NCI-H2171 treated with DMSO at 0.1 percent for 48 hours (cell line): Measurements from ENCODE around the gene PTGER1.

Experiments
- DNase-seq: peaks from one replicate; lab custom pipeline; 2025; lab: John Stamatoyannopoulos, UW

PTGER1 gene

DNA sequence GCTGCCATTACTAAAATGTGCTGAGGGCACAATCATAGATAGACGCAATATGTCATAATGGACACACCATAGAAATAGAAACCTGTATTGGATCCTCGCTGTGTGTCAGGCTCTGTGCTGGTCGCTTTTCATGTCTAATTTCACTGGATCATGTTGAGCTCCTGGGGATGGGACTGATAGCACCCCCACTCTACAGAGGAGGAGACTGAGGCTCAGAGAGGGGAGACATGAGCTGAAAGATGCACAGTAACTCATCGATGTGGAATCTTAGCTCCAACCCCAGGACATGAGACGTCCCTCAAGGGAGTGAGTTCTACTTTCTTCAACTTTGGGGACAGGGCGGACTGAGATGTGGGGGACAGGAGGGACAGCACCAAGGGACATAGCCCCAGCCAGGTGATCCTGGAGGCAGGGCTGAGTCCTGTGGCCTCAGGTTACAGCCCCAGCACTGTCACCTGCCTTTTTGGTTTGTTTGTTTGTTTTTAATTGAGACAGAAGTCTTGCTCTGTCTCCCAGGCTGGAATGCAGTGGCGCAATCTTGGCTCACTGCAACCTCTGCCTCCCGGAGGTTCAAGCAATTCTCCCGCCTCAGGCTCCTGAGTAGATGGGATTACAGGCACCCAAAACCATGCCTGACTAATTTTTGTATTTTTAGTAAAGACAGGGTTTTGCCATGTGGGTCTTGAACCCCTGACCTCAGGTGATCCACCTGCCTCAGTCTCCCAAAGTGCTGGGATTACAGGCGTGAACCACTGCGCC lies 27.4 kb upstream of the PTGER1 start:
- no peak for DNase-seq

DNA sequence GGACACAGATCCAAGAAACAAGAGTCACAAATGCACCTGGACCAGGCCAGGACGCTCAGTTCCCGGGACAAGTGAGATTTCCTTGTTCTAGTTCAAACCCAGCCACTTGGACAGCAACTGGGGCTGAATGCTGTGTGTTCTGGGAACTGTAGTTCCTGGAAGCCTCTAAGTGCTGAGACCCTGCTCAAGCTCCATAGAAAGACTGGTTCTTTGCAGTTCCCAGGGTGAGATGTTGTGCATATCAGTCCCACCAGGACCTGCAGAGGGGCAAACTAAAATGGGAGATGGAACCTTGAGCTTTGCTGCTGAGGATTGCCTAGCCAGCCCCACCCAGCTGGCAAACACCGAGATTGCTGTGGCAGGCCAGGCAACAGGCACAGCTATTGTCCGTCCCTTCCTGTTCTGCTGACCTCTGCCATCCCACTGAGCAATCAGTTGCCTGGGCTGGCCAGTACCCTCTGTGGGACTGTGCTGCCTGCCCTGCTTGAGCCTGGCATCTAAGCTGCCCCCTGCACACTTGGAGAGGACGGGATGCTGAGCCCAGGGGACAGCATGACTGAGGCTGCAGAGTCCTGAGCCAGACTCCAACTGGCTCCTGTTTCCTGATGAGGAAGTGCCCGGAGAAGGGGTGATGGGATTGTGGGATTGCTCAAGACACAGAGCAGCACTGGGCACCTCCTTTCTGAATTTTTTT lies 22.2 kb upstream of the PTGER1 start:
- no peak for DNase-seq

DNA sequence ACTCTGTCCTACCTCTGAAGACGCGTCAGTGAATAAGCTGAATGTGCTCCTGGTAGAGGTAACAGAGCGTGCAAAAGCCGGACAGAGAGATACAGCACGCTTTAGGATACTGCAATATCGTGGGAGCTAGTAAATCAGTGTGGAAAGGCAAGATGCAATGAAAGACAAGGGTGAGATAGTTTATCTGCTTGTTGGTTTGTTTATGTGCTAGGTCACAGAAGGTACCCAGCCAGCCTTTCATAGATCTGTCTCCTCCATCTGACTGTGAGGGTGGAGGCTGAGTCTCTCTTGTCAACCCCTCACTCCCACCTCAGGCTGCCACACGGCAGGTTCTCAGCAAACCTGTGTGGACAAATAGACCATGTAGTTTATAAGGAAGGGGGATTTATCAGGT lies 21.7 kb upstream of the PTGER1 start:
- DNase-seq: no peak

DNA sequence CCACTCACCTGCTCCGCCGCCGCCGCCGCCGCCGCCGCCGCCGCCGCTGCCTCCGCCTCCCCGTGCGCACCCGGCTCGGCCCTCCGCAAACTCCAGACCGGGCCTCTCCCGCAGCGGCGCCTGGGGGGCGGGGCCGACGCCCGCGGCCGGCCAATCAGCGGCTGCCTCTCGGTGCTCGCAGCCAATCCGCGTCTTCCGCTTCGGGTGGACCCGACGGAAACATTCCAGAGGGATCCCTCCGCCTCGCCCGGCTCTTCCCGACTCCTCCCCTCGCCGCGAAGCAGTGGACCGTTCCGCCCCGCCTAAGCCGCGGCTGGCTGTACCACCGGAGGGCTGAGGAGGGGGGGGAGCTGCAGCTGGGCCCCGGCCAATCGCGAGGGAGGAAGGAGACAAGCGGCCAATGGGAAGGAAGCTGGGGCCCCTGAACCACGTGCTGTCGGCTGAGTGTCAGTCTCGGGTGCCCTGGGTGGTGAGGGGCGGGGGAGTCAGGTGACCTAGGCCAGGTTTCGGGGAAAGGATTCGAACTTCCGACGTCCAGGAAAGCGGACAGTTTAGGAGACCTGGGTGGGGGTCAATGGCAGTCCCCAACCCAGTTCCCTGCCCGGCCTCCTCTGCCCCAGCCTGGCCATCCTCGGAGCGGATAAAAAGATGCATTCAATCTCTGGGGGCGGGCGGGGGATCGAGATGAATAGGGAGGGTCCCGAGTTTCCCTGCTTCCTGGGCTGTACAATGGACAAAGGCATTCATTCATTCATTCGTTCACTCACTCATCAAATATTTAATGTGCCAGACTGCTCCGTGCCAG lies 21.1 kb upstream of the PTGER1 start, which contains the start of gene GIPC1:
Gene GIPC1, minus strand, starts transcription at position 99 of the 805 bp plus-strand sequence. CDS start 13,151 bp downstream, outside the sequence.
- peak; percentile 99 for DNase-seq

DNA sequence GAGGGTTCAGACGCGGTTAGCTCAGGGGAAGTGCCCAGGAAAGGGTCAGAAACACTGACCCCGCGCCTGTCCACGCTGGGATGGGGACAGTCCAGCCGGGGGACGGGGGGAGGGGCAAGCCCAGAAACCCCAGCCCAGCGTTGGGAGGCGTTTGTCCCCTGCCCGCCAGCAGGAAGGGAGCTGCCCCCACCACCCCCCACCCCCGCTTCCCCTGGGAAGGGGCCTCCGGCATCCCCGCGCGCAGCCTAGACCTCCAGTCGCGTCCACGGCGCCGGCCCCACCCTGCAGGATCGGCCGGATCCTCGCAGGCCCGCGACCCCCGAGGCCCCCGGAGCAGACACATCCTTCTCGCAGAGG lies 20.5 kb upstream of the PTGER1 start:
- no peak for DNase-seq

GRCh38 chr19:14494910-14495671 lies 19.9 kb upstream of the PTGER1 start:
- DNase-seq: no peak

- no peak for DNase-seq
Observed at GRCh38 chr19:14494411-14494810, 19.3 kb upstream of the PTGER1 start.

GRCh38 chr19:14492756-14493337 lies 17.7 kb upstream of the PTGER1 start:
- no peak for DNase-seq

DNA sequence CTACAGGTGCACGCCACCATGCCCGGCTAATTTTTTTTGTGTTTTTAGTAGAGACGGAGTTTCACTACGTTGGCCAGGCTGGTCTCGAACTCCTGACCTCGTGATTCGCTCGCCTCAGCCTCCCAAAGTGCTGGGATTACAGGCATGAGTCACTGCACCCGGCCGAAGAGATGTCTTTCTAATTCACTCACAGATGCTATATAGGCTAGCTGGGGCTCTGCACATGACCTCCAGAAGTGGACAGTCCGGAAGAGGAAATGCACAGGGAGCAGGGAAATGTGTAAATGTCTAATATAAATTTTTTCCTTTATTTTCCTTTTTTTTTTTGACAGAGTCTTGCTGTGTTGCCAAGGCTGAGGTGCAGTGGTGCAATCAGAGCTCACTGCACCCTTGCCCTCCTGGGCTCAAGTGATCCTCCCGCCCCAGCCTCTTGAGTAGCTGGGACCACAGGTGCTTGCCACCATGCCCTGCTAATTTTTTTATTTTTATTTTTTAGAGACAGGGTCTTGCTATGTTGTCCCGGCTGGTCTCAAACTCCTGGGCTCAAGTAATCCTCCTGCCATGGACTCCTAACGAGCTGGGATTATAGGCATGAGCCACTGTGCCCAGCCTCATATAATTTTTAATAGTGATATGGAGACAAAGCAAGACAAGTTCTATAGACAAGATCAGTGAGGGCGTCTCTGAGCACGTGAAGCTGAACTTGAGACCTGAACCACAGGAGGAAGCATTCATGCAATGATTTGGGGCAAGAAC lies 12.4 kb upstream of the PTGER1 start:
- DNase-seq: no peak

DNA sequence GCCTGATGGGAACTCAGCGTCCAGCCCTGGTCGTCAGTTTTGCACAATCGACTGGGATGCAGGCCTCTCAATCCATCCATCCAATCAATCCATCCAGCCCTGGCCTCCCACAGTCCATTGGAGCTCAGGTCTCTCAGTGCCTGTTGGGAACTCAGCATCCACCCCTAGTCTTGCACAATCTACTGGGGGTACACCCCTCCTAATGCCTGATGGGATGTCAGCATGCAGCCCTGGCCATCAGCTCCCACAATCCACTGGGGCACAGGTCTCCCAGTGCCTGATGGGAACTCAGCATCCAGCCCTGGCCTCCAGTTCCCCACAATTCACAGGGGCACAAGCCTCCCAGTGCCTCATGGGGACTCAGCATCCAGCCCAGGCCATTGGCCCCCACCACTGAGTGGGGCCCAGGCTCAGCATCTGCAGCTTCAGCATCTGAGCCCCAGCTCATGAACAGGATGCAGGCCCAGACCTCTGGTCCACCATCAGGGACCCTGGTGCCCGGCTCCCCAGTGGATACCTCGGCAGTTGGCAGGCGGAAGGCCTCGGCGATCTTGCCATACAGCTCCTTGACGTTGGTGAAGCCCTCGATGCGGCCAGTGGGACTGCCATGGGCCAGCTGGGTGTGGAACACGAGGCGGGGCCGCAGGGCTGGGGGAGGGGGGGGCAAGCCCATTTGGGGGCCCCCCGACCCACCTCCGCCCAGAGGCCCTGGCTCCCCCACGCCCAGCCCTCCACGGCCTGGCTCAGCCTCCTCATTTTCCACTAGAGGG lies 7.2 kb upstream of the PTGER1 start:
- no peak for DNase-seq

DNA sequence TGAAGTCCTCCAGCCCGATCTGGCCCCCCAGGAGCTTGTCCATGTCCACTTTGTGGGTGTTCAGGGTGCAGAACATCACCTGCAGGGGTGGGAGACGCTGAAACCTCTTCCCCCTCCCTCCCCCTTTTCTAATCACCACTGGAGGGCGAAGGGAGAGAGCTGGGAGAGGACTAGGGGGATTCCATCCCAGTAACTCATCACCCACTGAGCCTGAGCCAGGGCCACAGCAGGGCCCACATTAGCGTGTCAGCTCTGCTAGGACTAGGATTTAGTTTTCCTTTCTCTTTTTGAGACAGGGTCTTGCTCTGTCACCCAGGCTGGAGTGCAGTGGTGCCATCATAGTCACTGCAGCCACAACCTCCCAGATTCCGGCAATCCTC lies 5.5 kb upstream of the PTGER1 start:
- DNase-seq: no peak

GRCh38 chr19:14479975-14480699 lies 5.0 kb upstream of the PTGER1 start:
- DNase-seq: no peak

DNA sequence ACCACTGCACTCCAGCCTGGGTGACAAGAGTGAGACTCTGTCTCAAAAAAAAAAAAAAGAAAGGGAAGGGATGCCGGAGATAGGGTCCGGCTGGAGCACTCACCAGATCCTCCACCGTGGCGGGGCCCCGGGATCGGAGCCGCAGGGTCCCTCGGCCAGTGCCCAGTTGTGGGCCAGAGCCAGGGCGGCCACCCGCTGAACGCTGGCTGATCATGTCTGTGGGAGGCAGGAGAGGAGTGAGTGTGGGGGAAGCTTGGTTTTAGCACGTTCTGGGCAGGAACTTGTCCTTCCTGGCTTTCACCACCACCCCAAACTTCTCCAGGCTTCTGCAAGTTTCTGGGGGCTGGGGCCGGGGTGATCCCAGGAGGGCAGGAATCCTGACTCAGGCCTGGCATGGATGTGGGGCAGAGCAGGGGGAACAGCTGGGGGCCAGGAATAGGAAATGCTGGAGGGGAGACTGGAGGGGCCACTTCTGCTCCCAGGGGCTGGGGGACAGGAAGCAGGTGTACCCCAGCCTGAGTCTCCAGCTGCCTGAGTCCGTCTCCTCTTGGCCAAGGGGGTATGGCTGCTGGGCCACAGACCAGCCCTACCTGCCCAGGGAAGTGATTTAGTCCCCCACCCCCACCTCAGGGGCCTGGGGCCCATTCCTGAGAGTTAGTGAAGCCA lies 4.3 kb upstream of the PTGER1 start:
- DNase-seq: no peak

- no peak for DNase-seq
Observed at GRCh38 chr19:14478113-14478545, 3.0 kb upstream of the PTGER1 start.

- no peak for DNase-seq
Observed at GRCh38 chr19:14477418-14478112, 2.4 kb upstream of the PTGER1 start.

DNA sequence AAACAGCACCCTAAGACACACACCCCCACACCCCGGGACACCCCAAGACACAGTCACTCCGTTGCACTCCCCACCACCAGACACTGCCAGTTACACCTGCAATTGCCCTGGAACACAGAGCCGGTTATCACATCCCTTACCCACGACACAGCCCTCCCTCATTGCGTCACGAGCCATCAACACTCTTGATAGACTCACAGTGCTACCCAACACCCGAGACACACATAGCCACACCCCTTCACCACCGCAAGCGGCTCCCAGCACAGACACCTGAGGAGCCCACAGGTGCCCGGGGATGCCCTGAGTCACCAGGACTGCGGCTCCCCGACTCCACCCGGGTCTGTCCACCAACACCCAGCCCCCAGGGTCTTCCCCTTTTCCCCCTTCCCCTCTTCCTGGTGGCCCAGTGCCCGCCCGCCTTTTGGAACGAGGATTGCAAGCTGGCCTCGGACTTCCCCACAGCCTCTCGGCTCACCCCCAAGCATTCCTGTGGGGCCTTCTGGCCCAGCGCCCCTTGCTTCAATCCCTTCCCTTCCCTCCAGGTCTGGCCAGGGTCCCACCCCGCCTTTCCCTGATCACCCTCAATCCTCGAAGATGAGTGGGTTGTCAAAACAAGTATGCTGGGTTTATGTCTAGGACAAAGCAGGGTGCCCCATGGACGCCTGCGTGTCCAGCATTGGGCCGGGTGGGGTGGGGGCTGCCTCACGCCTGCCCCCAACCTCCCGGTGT lies 1.7 kb upstream of the PTGER1 start:
- no peak for DNase-seq

GRCh38 chr19:14476327-14476672 lies 1.1 kb upstream of the PTGER1 start:
- DNase-seq: no peak

DNA sequence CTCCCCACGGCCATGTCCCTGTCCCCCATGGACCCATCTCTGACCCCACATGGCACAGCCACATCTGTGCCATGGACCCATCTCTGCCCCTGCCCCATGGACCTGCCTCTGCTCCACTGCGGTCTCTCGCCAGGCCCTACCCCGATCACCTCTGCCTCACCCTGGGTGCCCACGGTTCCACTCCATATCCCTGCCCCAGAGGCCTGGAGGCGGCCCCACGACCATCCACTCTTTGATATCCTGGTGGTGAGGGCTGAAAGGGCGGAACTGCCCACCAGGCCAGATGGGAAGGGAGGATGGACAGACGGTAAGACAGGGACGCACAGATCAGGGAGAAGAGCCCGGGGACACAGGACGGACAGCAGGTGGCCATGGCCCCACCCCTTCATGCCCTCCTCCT lies 327 bp downstream of the PTGER1 start:
- no peak for DNase-seq
